Lower leg skin (tissue), 3 donors: ENCODE measurements around the gene PROX1.

Experiments
- POLR2A ChIP-seq, 2 donors: fragments of 450-650 bp; IDR thresholded peaks; one replicate each; pipeline ENCODE4 v1.6.1; 2016 to 2017; ENCODE audit warnings: antibody characterized with exemption in 2 of 2, mild to moderate bottlenecking in 1 of 2, moderate library complexity in 1 of 2
- TF ChIP-seq, protein P1 (sequence below), 3 donors: fragments of 450-650 bp; IDR thresholded peaks; one replicate each; pipeline ENCODE4 v1.5.1; 2016; ENCODE audit warnings: antibody characterized with exemption in 3 of 3, mild to moderate bottlenecking in 3 of 3, moderate library complexity in 2 of 3

DNA sequence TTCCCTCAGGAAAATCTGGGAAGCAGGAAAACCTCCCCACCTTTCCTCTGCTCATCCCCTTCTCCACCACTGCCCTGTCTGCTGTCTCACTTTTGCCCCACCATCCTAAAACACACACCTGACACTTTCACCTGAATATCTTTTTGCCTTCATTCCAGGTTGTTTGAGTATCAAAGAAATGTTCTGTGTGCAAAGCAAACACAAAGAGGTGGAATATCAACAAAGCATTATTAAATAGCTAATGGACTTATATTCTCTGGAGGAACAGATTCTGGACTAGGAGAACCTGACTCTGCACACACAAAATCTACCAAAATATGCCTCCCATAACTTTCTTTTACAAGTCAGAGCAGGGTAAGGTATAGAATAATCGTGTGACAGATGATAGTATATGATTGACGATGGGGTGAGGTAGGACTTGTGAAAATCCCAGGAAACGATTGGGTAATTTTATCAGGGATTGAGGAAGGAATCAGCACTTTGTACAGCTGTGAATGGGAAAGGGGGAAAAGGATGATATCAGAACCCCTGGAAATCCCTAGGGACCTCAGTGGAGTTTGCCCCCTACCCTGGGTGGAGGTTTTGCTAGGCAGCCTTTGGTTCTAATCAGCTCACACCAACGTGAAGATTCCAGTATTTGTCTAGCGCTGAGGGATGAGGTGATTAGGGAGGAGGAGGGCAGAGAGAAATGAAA is 87.7 kb downstream of the PROX1 start:
- TF ChIP-seq, protein P1, sequence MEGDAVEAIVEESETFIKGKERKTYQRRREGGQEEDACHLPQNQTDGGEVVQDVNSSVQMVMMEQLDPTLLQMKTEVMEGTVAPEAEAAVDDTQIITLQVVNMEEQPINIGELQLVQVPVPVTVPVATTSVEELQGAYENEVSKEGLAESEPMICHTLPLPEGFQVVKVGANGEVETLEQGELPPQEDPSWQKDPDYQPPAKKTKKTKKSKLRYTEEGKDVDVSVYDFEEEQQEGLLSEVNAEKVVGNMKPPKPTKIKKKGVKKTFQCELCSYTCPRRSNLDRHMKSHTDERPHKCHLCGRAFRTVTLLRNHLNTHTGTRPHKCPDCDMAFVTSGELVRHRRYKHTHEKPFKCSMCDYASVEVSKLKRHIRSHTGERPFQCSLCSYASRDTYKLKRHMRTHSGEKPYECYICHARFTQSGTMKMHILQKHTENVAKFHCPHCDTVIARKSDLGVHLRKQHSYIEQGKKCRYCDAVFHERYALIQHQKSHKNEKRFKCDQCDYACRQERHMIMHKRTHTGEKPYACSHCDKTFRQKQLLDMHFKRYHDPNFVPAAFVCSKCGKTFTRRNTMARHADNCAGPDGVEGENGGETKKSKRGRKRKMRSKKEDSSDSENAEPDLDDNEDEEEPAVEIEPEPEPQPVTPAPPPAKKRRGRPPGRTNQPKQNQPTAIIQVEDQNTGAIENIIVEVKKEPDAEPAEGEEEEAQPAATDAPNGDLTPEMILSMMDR (IDR thresholded peaks at IDR 0.05), result no peak
- no peak for TF ChIP-seq POLR2A (IDR thresholded peaks at IDR 0.05)
